Caco-2 (cell line): ENCODE data around the gene LECT2. TPM values are rescaled to one million over a fixed set of nuclear protein-coding genes. Genes with fewer than 3 reads are reported as not detected.

Experiments used
- BruUV-seq: library from RNA; stranded (reverse); fragments of 400-500 nt; replicated peaks from 2 replicates; lab custom pipeline; 2021; lab: Mats Ljungman, UMichigan
- CTCF ChIA-PET: fragments of 300-600 bp; sonication (Branson Sonifier 250); formaldehyde crosslinking; loops from one replicate; lab custom pipeline; 2022; ENCODE audit warnings: antibody characterized with exemption; lab: Charles Lee
- POLR2A ChIA-PET: fragments of 300-600 bp; sonication (Branson Sonifier 250); formaldehyde crosslinking; loops from one replicate; lab custom pipeline; 2022; ENCODE audit warnings: antibody characterized with exemption; lab: Charles Lee
- DNase-seq, 2 experiments: peaks; one replicate each; pipeline versions ENCODE4 v3.0.0 to v3.0.0-alpha.2; 2020 to 2022
- H3K27me3 ChIP-seq: replicated peaks from 2 replicates; pipeline ENCODE4 v1.6.0; 2011; ENCODE audit warnings: low read length; ENCODE audit not compliant: control insufficient read depth, insufficient read depth
- H3K36me3 ChIP-seq: 2 replicates; pipeline ENCODE4 v1.5.1; 2011; ENCODE audit warnings: low read length; ENCODE audit not compliant: control insufficient read depth, insufficient read depth
- H3K4me1 ChIP-seq: fragments of 250-450 bp; sonication (Bioruptor Pico); 2 replicates; pipeline ENCODE4 v1.5.1; 2020; ENCODE audit warnings: mild to moderate bottlenecking
- H3K4me3 ChIP-seq: 2 replicates; pipeline ENCODE4 v1.5.1; 2011; ENCODE audit warnings: low read depth, mild to moderate bottlenecking, control low read depth, low read length
- H3K9me3 ChIP-seq: fragments of 250-450 bp; sonication (Bioruptor Pico); 2 replicates; pipeline ENCODE4 v1.5.1; 2020; ENCODE audit warnings: mild to moderate bottlenecking, moderate library complexity
- H3K27ac Mint-ChIP-seq: one replicate; pipeline ENCODE4 v1.8.0; 2022; ENCODE audit warnings: mixed read lengths; ENCODE audit not compliant: unreplicated experiment
- H3K27me3 Mint-ChIP-seq: one replicate; pipeline ENCODE4 v1.8.0; 2022; ENCODE audit warnings: mixed read lengths; ENCODE audit not compliant: insufficient read depth, unreplicated experiment
- H3K36me3 Mint-ChIP-seq: one replicate; pipeline ENCODE4 v1.8.0; 2022; ENCODE audit warnings: mild to moderate bottlenecking, mixed read lengths; ENCODE audit not compliant: insufficient read depth, unreplicated experiment
- H3K4me1 Mint-ChIP-seq: one replicate; pipeline ENCODE4 v1.8.0; 2022; ENCODE audit warnings: low read depth, mixed read lengths; ENCODE audit not compliant: unreplicated experiment
- H3K4me3 Mint-ChIP-seq: one replicate; pipeline ENCODE4 v1.8.0; 2022; ENCODE audit warnings: mild to moderate bottlenecking, moderate library complexity, mixed read lengths; ENCODE audit not compliant: unreplicated experiment
- H3K9me3 Mint-ChIP-seq: one replicate; pipeline ENCODE4 v1.8.0; 2022; ENCODE audit warnings: mixed read lengths; ENCODE audit not compliant: unreplicated experiment
- CTCF ChIP-seq, 2 experiments: fragments of 200-600 bp in 1 of 2; IDR thresholded peaks; 1 replicate in 1 of 2; 2 replicates in 1 of 2; pipeline versions ENCODE4 v1.5.1 to v1.8.0; 2011 to 2022; ENCODE audit warnings: antibody characterized with exemption in 1 of 2, control low read depth in 1 of 2, inconsistent platforms in 1 of 2, low read depth in 1 of 2, low read length in 1 of 2, mild to moderate bottlenecking in 1 of 2, moderate library complexity in 1 of 2; ENCODE audit not compliant: insufficient read depth in 1 of 2, severe bottlenecking in 1 of 2, unreplicated experiment in 1 of 2
- intact Hi-C: fragments of 100-400 bp; cut with micrococcal nuclease; formaldehyde crosslinking; loops from one replicate; pipeline ENCODE4 v1.10.0; 2022; ENCODE audit not compliant: unreplicated experiment
- total RNA-seq: library from RNA; stranded (reverse); gene quantifications from 2 replicates; pipeline ENCODE4 v1.2.3, GENCODE V29; 2022

The LECT2 gene
- total RNA-seq, 1 experiment from 2014 or later = 0.70 TPM

GRCh38 chr5:135966165-135966564 lies 11.4 kb upstream of the LECT2 start:
- POLR2A ChIA-PET = no interaction called here
- CTCF ChIA-PET = no interaction called here
- no TSS peak for BruUV-seq

DNA sequence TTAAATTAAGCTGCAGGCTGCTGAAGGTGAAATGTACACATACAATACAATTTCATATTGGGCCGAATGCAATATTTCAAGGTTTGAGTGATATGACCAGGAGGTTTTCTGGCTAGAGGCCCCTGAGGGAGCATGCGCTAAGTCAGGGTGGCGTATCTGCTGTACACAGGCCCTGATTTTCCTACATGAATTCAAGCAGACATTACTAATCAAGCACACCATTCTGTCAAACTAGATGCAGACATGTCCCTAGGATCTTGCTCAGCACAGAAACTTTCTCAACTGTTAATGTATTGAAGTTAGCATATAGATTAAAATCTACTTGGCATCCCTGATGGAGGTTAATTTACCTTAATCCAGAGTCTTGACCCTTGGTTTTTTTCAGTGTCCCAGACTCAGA lies 10.7 kb upstream of the LECT2 start:
- H3K27me3 ChIP-seq = no peaks in the 10 kb centered on the region

More at GRCh38 chr5:135966165-135966564, 11.4 kb upstream of the LECT2 start:
- no peaks in the 10 kb centered on the region for H3K9me3 ChIP-seq
- Mint-ChIP-seq H3K27me3 (no peaks in the 10 kb centered on the region), H3K4me3 (no peak overlapping the region), H3K4me1 (no peaks in the 10 kb centered on the region), H3K36me3 (no peaks in the 10 kb centered on the region), H3K27ac (no peak overlapping the region), H3K9me3 (peaks cover 12% of the 10 kb centered on the region)
- no peaks in the 10 kb centered on the region for H3K4me1 ChIP-seq
- H3K27me3 ChIP-seq = no peaks in the 10 kb centered on the region
- no peak for TF ChIP-seq CTCF (IDR thresholded peaks at IDR 0.05; ENCODE audit: insufficient read depth in 1 of 2, low read depth in 1 of 2, low read length in 1 of 2, severe bottlenecking in 1 of 2, unreplicated experiment in 1 of 2)
- H3K4me3 ChIP-seq = no peak overlapping the region
- no peaks in the 10 kb centered on the region for H3K36me3 ChIP-seq
- intact Hi-C loops = no loop called here
- DNase-seq = no peak

DNA sequence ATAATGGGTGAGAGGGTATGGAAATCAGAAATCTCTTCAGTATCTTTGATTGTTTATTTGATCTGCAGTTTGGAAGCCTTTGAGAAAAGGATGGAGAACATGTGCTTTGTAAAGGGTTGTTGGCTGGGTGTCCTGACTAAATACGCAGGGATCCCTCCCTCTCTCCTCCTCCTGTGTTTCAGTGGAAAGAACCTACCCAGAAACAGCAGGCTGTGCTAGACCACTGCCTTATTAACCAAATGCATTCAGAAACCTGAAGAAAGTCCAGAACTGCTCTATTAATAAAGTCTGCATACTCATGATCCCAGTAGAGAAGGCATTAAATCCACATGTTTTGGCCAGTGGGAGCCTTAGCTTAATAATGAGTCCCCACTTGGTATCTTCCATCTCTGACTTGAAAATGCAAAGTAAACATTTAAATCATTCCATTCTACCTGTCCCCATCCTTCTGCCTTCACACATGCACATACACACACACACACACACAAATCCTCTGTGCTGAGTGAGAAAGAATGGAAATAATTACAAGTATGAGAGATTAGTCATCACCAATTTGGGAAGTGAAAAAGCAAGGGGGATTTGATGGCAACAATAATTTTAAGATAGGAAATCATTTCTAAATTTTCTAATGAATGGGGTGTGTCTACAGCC lies 10.0 kb upstream of the LECT2 start:
- no peak overlapping the region for H3K27ac Mint-ChIP-seq
- DNase-seq = no peak
- H3K27me3 Mint-ChIP-seq = no peaks in the 10 kb centered on the region
- no peaks in the 10 kb centered on the region for H3K36me3 Mint-ChIP-seq
- no peaks in the 10 kb centered on the region for H3K9me3 Mint-ChIP-seq
- no peaks in the 10 kb centered on the region for H3K36me3 ChIP-seq
- ChIA-PET POLR2A (no interaction called here), CTCF (no interaction called here)
- no peak for TF ChIP-seq CTCF (IDR thresholded peaks at IDR 0.05; ENCODE audit: insufficient read depth in 1 of 2, low read depth in 1 of 2, low read length in 1 of 2, severe bottlenecking in 1 of 2, unreplicated experiment in 1 of 2)
- H3K27me3 ChIP-seq = no peaks in the 10 kb centered on the region
- no peak overlapping the region for H3K4me3 Mint-ChIP-seq
- no peaks in the 10 kb centered on the region for H3K4me1 ChIP-seq
- no peaks in the 10 kb centered on the region for H3K9me3 ChIP-seq
- H3K4me3 ChIP-seq = no peak overlapping the region
- intact Hi-C loops = no loop called here
- no peaks in the 10 kb centered on the region for H3K4me1 Mint-ChIP-seq
- BruUV-seq = no TSS peak

More for the DNA sequence above, 10.7 kb upstream of the LECT2 start:
- H3K36me3 ChIP-seq = no peaks in the 10 kb centered on the region
- Mint-ChIP-seq H3K9me3 (peaks cover 5% of the 10 kb centered on the region), H3K27me3 (no peaks in the 10 kb centered on the region), H3K27ac (no peak overlapping the region), H3K4me1 (no peaks in the 10 kb centered on the region), H3K36me3 (no peaks in the 10 kb centered on the region), H3K4me3 (no peak overlapping the region)
- ChIA-PET CTCF (no interaction called here), POLR2A (no interaction called here)
- intact Hi-C loops = no loop called here
- TF ChIP-seq CTCF (IDR thresholded peaks at IDR 0.05; ENCODE audit: insufficient read depth in 1 of 2, low read depth in 1 of 2, low read length in 1 of 2, severe bottlenecking in 1 of 2, unreplicated experiment in 1 of 2) = no peak
- DNase-seq = no peak
- H3K9me3 ChIP-seq = no peaks in the 10 kb centered on the region
- BruUV-seq = no TSS peak
- H3K4me3 ChIP-seq = no peak overlapping the region
- H3K4me1 ChIP-seq = no peaks in the 10 kb centered on the region
